K562 treated with DMSO at 1 percent for 24 hours (cell line): ENCODE measurements around the gene CDK3. TPM values are rescaled to one million over a fixed set of nuclear protein-coding genes. Genes with fewer than 3 reads are reported as not detected.

Source experiments
- total RNA-seq: library from RNA; unstranded; fragments of 300-600 nt; gene quantifications from 2 replicates; pipeline ENCODE4 v1.2.3, GENCODE V29; 2022; ENCODE audit warnings: low read depth; ENCODE audit not compliant: insufficient read depth

CDK3 gene
- total RNA-seq, result 5.1 and 10.7 TPM in 2 replicates

DNA sequence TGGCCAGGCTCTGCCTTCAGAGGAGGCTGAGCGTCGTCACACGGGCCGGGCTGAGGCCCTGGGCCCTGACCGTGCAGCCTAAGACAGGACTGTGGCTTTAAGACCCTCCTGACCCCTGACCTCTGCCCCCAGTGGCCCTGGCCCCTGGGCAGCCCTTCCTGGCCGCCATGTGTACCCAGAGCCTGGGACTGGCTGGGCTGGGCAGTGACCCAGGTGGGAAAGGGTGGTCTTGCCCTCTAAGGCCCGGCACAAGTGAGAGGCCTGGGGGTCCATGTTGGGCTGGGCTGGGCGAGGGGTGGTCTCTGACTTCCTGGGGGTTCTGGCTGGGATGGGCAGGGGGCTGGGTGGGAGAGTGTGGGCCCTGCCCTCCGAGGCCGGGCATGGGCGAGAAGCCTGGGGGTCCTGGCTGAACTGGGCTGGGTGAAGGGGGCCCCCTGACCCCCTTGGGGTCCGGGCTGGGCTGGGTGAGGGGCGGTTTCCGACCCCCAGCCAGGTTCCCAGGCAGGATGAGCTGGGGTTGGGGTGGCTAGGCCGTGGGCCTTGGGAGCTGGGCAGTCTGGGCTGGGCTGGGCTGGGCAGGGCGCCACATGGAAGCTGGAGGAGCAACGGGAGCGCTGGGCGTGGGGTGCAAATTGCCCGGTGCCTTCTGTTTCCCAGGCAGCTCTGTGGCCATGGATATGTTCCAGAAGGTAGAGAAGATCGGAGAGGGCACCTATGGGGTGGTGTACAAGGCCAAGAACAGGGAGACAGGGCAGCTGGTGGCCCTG, at the start of gene CDK3:
Gene CDK3, plus strand, starts transcription at position 101 of the 767 bp plus-strand sequence. Its CDS starts 571 bp downstream, at position 672.

DNA sequence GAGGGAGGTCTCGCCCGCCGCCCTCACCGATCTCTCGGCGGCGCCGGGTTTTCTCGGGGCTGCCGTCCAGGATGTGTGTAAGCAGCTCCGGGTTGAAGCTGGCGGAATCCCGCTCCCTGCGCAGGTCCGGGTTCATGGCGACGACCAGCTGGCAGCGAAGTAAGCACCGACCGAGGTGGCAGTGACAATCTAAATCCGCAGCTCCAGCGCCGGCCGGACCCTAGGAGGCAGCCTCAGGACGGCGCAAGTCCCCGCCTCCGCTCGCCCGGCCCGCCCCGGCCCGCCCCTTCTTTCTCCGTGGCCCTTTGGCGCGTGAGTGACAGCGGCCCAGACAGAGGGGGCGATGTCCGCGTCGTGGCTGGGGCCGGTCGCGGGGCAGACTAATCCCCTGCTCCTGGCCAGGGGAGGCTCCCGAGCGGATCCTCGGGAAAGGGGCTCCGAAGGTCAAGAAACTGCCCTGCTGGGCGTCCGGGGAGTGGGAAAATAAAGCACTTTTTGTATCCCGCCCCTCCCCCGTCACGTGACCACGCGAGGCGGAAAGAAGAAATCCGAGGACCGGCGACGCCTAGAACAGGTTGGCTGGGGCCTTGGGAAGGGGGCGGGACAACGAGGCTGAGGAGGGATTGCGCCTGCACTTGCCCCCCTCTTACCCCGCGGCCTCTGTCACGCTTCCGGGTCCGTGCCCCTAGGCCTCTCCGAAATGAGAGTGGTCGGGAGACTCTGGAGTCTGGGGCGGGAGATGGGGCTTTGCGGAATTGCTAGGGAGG, 21.5 kb upstream of the CDK3 start, which contains the start of the genes ACOX1 and TEN1:
Gene ACOX1, minus strand, starts transcription at position 229 of the 767 bp plus-strand sequence. Its CDS starts 93 bp downstream, at position 136.
Gene TEN1, plus strand, starts transcription at position 303 of the 767 bp plus-strand sequence. CDS start 6,953 bp downstream, outside the sequence.

DNA sequence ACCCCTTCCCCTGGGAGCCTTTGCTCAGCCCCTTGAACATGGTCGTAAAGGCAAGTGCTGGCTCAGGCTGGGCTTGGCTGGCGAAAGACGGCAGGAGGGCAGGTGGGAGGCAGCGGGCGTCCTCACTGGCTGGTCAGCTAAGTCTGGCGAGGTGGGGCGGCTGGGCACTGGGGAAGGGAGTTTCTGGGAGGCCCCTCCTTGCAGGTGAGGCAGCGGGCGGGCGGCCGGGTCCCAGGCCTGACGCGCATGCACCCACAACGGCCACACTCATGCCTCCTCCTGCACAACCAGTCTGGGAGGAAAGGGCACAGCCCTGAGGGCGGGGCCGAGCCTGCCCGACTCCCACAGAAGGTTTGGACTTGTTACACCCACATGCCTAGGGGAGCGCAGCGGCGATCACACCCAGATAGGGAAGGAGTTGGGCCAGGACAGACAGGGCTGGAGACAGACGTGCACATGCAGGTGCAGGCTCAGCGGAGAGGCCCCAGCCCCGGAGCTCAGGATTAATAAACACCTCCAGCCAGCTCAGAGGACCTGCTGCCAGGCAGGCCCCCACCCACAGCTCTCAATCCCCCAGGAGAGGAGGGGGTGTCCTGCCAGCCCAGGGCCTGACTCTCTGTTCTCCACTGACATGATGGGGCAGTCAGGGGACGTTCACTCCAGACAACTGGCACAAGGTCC, 26.6 kb downstream of the CDK3 start, which contains the start of gene EVPL:
Gene EVPL, minus strand, starts transcription at position 148 of the 681 bp plus-strand sequence. Its CDS starts 108 bp downstream, at position 40.

Other genes starting within 250 kb of the CDK3 start
- 95.1 and 125 TPM in 2 replicates for gene GALK1, start 235.7 kb upstream of the CDK3 start, total RNA-seq
- 36.8 and 38.4 TPM in 2 replicates for gene UNK, start 216.0 kb upstream of the CDK3 start, total RNA-seq
- 102 and 135 TPM in 2 replicates for gene UNC13D, start 156.5 kb upstream of the CDK3 start, total RNA-seq
- 185 and 188 TPM in 2 replicates for gene WBP2, start 145.5 kb upstream of the CDK3 start, total RNA-seq
- 3.8 and 5.8 TPM in 2 replicates for gene TRIM47, start 122.3 kb upstream of the CDK3 start, total RNA-seq
- gene TRIM65, start 103.9 kb upstream of the CDK3 start, total RNA-seq, result 30.0 and 33.3 TPM in 2 replicates
- 102 and 111 TPM in 2 replicates for gene MRPL38, start 96.0 kb upstream of the CDK3 start, total RNA-seq
- gene FBF1, start 59.8 kb upstream of the CDK3 start, total RNA-seq, result 8.7 and 10.4 TPM in 2 replicates
- gene ACOX1, start 21.7 kb upstream of the CDK3 start, total RNA-seq, result 16.6 and 24.2 TPM in 2 replicates
- gene TEN1, start 21.6 kb upstream of the CDK3 start, total RNA-seq, result 23.8 and 28.6 TPM in 2 replicates
- not detected in 2 replicates for gene EVPL, start 26.5 kb downstream of the CDK3 start, total RNA-seq
- 83.2 and 83.8 TPM in 2 replicates for gene SRP68, start 71.7 kb downstream of the CDK3 start, total RNA-seq
- not detected in 2 replicates for gene GALR2, start 73.9 kb downstream of the CDK3 start, total RNA-seq
- 6.7 and 7.0 TPM in 2 replicates for gene ZACN, start 78.3 kb downstream of the CDK3 start, total RNA-seq
- gene EXOC7, start 102.9 kb downstream of the CDK3 start, total RNA-seq, result 49.1 and 49.6 TPM in 2 replicates
- 0.46 TPM in 1 of 2 replicates, not detected in the other for gene FOXJ1, start 140.4 kb downstream of the CDK3 start, total RNA-seq
- 29.3 and 48.4 TPM in 2 replicates for gene RNF157, start 239.6 kb downstream of the CDK3 start, total RNA-seq